ENCODE data around the gene C1orf226. TPM values are rescaled to one million over a fixed set of nuclear protein-coding genes. Genes with fewer than 3 reads are reported as not detected.

C1orf226 gene
- total and polyA plus RNA-seq, 9 of the 15 experiments (the other 6 are each of a cell fraction or from before 2014, with no cell fraction given): 0.10 to 1.4 (median 0.47) TPM

DNA sequence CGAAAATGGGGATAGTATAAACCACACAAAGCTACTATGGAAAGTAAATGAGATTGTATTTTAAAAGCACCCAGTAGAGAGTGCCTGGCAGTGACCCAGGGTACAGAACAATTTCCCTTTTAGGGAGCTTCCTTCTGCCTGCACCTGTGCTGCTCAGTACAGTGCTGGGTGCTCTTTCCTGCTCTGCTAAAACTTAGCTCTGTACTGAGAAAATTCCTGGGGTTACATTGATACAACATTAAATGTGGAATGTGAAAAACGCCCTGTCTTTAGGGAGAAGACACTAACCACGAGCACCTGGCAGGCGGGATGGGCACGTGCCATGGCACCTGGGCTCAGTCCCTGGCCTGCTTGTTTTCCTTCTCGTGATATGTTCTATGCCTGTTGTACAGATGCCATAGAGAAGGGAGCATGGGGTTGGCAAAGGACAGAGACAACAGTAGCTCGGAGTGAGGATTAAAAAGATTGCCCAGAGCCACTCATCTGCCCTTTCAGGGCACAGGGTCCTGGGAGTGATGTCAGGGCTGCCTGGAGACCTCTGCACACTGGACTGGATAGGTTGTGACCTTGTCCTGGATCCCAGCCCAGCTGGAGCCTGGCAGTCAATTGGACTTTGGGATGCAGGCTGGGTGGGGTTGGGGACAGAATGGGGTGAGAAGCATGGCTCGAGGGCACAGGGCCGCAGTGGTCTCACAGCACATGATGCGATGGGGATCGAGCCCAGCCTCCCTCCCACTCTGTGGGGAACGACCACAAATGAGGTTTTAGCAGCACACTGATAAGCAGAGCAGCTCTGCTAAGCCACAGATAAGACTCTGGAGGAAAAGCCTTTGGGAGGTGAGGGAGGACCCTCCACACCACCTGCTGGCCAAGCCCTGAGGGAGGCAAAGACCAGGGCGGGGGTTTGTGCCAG, 9.1 kb upstream of the C1orf226 start (continued):
- TF ChIP-seq ZNF318 (IDR thresholded peaks at IDR 0.05; ENCODE audit: borderline replicate concordance in 1 of 2, low read depth in 1 of 2): no peak
- TF ChIP-seq CREM (IDR thresholded peaks at IDR 0.05; ENCODE audit: low read depth): peak; percentile 80
- TF ChIP-seq DIDO1 (tag; IDR thresholded peaks at IDR 0.05; ENCODE audit: low read depth): no peak
- TF ChIP-seq ERF (CRISPR knock-in tag; IDR thresholded peaks at IDR 0.05): 0 out of 2 replicates have a peak, but pooled peaks have one; percentile 41
- no peak for TF ChIP-seq NFYB (IDR thresholded peaks at IDR 0.05; ENCODE audit: extremely low read depth, insufficient read length)
- no peak for TF ChIP-seq XRCC5 (IDR thresholded peaks at IDR 0.05; ENCODE audit: low read depth, low read length)
- TF ChIP-seq, protein P1, sequence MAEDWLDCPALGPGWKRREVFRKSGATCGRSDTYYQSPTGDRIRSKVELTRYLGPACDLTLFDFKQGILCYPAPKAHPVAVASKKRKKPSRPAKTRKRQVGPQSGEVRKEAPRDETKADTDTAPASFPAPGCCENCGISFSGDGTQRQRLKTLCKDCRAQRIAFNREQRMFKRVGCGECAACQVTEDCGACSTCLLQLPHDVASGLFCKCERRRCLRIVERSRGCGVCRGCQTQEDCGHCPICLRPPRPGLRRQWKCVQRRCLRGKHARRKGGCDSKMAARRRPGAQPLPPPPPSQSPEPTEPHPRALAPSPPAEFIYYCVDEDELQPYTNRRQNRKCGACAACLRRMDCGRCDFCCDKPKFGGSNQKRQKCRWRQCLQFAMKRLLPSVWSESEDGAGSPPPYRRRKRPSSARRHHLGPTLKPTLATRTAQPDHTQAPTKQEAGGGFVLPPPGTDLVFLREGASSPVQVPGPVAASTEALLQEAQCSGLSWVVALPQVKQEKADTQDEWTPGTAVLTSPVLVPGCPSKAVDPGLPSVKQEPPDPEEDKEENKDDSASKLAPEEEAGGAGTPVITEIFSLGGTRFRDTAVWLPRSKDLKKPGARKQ (CRISPR knock-in tag; IDR thresholded peaks at IDR 0.05): no peak
- TF ChIP-seq ZKSCAN1 (IDR thresholded peaks at IDR 0.05; ENCODE audit: low read depth, low read length): peak; percentile 46; the same call in 1 of the 2 replicates
- no peak for TF ChIP-seq RFX5 (IDR thresholded peaks at IDR 0.05; ENCODE audit: low read depth, low read length)
- no peak for TF ChIP-seq RBM17 (IDR thresholded peaks at IDR 0.05; ENCODE audit: borderline replicate concordance, low read depth, low read length)
- TF ChIP-seq, protein P2, sequence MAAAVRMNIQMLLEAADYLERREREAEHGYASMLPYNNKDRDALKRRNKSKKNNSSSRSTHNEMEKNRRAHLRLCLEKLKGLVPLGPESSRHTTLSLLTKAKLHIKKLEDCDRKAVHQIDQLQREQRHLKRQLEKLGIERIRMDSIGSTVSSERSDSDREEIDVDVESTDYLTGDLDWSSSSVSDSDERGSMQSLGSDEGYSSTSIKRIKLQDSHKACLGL (CRISPR knock-in tag; IDR thresholded peaks at IDR 0.05; ENCODE audit: borderline replicate concordance, poor library complexity, severe bottlenecking): no peak
- peak; percentile 94 for TF ChIP-seq MTA2 (IDR thresholded peaks at IDR 0.05; ENCODE audit: low read depth)
- TF ChIP-seq, protein P3, sequence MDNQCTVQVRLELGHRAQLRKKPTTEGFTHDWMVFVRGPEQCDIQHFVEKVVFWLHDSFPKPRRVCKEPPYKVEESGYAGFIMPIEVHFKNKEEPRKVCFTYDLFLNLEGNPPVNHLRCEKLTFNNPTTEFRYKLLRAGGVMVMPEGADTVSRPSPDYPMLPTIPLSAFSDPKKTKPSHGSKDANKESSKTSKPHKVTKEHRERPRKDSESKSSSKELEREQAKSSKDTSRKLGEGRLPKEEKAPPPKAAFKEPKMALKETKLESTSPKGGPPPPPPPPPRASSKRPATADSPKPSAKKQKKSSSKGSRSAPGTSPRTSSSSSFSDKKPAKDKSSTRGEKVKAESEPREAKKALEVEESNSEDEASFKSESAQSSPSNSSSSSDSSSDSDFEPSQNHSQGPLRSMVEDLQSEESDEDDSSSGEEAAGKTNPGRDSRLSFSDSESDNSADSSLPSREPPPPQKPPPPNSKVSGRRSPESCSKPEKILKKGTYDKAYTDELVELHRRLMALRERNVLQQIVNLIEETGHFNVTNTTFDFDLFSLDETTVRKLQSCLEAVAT (IDR thresholded peaks at IDR 0.05): peak in 1 of 2 experiments; percentile 97; a peak in 2 of 4 replicates
- peak; percentile 71 for TF ChIP-seq LCOR (CRISPR knock-in tag; IDR thresholded peaks at IDR 0.05)
- TF ChIP-seq CSDE1 (IDR thresholded peaks at IDR 0.05): no peak
